NCI-H2081 (cell line): ENCODE data around the gene NAV3.

ENCODE experiments used
- DNase-seq, 2 experiments: peaks; one replicate each; lab custom pipeline; 2025; lab: John Stamatoyannopoulos, UW

Gene NAV3, protein sequence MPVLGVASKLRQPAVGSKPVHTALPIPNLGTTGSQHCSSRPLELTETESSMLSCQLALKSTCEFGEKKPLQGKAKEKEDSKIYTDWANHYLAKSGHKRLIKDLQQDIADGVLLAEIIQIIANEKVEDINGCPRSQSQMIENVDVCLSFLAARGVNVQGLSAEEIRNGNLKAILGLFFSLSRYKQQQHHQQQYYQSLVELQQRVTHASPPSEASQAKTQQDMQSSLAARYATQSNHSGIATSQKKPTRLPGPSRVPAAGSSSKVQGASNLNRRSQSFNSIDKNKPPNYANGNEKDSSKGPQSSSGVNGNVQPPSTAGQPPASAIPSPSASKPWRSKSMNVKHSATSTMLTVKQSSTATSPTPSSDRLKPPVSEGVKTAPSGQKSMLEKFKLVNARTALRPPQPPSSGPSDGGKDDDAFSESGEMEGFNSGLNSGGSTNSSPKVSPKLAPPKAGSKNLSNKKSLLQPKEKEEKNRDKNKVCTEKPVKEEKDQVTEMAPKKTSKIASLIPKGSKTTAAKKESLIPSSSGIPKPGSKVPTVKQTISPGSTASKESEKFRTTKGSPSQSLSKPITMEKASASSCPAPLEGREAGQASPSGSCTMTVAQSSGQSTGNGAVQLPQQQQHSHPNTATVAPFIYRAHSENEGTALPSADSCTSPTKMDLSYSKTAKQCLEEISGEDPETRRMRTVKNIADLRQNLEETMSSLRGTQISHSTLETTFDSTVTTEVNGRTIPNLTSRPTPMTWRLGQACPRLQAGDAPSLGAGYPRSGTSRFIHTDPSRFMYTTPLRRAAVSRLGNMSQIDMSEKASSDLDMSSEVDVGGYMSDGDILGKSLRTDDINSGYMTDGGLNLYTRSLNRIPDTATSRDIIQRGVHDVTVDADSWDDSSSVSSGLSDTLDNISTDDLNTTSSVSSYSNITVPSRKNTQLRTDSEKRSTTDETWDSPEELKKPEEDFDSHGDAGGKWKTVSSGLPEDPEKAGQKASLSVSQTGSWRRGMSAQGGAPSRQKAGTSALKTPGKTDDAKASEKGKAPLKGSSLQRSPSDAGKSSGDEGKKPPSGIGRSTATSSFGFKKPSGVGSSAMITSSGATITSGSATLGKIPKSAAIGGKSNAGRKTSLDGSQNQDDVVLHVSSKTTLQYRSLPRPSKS (N-terminal part only)

DNA sequence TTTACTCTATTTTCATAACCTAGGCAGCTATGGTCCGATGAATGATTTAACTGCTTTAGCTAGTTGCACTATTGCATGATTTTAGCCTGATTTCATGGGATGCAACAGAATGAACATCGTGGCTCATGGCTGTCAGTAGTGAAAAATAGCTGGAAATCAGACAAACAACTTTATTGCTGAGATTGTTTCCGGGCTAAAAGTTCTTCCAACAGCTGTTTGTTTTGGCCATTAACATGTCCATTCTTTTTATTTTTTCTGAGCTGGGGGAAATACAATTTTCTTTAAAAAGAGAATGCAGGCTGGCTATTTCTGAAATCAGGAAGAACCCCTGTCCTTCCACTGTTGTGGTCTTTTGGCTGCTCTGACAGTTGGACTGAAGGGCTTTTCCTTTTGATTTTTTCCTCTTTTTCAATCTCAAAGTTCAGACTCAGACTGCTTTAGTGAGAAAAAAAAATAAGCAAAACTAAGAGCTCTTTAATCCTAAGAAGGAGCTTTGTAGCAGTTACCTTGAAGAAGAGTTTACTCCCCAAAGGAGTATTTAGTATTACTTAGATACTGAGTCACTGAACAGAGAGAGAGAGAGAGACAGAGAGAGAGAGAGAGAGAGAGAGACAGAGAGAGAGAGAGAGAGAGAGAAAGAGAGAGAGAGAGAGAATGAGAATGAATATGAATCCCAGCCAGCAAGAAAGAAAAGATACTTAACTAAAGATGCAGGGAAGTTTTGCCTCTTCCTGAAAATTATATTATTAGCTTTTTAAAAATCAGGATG lies at the start of gene NAV3:
TSS of gene NAV3 (plus strand) at position 312 of the 769 bp plus-strand sequence. CDS start 568 bp downstream, outside the sequence.
- no peak for DNase-seq

DNA sequence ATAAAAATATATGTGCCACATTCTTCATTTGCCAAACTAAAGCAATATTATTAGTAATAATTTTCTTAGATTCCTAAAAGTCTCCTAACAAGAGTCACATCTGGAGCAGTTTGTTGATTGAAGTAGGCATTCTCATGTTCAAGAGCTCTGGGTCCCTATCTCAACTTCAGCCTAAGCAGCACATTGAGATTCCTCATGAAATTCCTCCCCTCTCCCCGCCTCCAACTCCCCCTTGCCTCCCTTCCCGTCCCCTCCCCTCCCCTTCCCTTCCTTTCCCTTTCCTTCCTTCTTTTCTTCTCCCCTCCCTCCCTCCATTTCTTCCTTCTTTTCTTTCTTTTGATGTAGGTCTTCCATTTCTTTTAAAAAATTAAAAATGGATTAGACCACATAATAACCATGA lies 48.7 kb upstream of the NAV3 start:
- no peak for DNase-seq

DNA sequence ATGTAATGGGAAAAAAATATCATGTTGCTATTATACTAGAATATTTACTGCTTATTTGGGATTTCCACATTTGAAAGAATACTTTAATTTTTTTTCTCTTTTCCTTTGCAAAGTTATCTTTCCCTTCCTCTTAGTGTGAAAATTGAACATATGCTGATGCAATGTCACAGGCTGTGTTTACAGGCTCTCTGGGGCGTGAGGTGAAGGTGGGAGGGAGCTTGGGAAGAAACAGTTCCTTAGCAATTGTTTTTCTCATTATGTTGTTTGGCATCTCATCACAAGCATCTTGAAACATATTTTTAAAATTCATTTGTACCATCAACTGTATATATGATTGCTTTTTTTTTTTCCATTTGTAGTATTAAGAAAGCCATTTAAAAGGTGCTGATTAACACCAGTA lies 47.9 kb upstream of the NAV3 start:
- DNase-seq = no peak

DNA sequence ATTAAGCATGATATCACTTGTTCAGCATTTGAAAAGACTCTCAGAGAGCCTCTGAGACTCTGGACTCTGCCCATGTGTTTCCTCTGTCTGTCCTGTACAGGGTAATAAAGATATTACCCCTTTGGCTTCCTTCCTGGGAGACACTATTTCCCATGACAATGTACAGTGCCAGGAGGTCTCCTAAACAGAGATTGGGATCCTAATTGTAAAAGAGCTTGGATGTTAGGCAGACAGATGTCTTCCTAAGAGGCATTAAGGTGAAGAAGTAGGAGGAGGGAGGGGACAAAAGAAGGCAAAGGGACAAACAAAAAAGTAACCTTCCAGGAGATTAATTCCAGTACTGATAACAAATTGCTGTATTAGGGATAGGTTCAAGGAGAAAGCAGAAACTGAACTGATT lies 45.5 kb upstream of the NAV3 start:
- no peak for DNase-seq

DNA sequence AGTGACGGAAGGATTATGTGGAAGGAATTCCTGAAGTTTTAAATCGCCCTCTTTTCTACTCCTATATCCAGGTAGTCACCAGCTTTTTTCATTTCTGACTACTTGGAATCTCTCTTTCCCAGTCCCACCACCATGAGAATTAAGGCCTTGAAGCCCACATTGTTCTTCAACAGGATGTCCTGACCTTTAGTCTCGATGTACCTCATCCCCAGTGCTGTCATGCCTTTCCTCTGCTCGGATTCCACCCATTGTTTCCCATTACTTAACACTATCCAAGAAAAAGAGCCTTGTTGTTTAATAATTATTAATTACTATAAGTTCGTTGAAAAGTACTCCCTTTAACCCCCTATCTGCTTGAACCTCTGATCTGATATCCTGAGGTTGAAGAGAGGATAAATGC lies 44.0 kb upstream of the NAV3 start:
- DNase-seq = no peak

DNA sequence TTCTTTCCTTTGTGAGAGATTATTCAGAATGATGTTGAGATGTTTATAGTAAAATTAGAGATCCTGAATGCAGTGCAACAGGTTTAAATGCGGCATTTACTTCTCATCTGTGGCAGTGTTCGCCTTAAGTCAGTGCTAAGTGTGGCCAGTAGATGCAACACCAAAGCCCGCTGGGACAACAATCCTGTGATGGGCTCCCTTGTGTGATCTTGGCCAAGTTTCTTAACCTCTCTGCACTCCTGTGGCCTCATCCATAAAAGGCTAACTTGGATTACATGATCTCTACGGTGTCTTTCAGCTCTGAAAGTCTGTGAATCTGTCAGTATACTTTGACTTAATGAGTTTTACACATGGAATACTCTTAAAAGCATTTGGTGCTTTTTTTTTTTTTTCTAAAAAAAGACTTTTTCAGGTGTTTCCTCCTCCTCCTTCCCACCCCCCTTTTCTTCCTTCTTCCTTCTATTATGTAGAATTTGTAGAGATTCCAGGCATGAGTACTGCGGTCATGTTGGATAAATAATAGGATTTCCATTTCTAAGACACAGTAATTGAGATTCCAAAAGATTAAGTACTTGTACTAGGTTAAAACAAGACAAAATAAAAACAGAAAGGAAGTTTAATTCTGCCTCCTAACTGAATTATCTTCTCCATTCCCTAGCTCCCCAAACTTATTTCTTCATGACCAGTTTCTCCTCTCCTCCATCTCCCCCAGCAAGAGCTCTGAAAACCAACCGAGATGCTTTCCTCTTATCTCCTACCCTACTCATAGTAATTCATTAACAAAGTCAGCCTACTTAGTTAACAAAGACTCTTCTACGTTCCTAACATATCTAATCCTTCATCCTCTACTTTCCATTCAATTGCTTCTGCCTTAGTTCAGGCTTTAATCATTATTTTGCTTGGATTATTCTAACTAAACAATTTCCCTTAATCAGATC lies 42.2 kb upstream of the NAV3 start:
- no peak for DNase-seq

DNA sequence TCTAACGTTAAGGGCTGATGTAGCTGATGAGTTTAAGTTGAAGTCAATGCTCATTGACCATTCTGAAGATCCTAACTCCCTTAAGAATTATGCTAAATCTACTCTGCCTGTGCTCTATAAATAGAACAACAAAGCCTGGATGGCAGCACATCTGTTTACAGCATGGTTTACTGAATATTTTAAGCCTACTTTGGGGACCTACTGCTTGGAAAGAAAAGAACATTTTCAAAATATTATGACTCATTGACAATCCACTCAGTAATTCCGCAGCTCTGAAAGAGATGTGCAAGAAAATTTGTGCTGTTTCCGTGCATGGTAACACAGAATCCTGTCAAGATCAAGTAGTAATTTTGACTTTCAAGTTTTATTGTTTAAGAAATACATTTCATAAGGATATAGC lies 35.0 kb upstream of the NAV3 start:
- DNase-seq = no peak

DNA sequence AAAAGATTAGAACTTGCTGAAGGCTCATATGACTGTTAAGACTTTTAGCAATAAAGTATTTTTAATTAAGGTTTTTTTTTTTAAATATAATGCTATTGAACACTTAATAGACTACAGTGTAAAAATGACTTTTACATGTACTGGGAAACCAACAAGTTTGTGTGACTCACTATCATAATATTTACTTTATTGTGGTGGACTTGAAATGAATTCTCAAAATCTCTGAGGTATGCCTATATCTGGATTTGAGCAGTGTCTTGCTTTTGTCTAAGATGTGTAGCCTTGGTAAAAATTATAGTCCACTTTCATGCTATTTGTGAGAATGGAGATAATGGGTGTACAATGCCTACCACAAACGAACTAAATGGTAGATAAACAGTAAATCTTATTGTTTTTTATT lies 33.9 kb upstream of the NAV3 start:
- no peak for DNase-seq

DNA sequence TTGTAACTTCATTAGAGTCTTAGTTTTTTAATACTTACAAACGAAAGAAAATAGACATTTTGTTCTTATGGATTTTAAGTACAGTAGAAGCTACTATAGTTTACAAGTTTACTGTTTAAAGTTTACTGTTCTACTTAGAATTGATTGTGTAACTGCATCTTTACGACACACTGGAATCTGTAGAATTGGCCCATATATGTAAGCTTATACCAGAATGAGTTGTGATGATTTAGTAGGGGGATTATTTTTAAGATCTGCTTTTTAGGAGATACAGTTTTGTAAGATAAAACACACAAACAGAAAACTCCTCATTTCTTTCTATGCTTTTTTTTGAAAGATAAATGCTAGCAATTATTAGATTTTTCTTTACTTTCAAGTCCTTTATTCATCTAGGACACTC lies 30.2 kb upstream of the NAV3 start:
- DNase-seq = no peak

DNA sequence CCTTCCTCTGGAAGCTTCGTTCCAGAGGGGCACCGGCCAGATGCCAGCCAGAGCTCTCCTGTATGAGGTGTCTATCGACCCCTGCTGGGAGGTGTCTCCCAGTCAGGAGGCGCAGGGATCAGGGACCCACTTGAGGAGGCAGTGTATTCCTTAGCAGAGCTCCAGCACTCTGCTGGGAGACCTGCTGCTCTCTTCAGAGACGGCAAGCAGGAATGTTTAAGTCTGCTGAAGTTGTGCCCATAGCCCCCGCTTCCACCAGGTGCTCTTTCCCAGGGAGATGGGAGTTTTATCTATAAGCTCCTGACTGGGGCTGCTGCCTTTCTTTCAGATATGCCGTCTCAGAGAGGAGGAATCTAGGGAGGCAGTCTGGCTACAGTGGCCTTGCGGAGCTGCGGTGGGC lies 22.2 kb upstream of the NAV3 start:
- no peak for DNase-seq

DNA sequence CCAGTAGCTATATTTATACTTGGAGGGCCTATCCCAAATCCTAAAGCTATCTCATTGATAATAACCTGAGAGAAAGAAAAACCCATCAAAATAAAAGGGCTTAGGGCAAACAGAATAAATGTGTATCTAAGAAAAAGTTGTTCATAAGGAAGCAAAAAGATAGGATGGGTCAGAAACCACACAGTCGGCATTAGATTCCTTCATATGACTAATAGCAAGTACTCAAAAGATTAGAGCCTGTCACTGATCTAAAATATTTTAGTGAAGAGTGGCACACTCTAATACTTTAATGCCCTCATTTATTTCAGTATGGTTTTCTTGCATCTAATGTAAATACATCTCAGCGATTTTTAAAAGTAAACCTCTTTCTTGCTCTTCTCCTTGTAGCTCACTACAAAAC lies 17.1 kb upstream of the NAV3 start:
- DNase-seq = no peak

DNA sequence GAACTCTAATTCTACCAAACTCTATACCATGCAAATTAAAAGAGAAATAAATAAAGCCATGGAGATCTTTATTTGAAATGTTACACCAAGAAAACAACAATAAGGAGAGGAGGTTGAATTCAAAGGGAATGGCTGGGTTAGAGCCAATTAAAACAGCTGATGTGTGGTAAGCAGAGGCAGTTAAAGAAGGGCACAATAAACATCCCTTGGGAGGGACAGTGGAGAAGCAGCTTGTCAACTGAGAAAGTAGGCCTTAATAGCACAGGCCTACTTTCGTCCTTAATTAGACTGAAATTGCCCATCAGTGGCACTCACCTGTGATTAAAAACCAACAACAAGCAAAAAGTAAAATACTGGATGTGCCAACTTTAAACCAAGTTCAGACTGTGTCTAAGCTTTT lies 16.3 kb upstream of the NAV3 start:
- no peak for DNase-seq

DNA sequence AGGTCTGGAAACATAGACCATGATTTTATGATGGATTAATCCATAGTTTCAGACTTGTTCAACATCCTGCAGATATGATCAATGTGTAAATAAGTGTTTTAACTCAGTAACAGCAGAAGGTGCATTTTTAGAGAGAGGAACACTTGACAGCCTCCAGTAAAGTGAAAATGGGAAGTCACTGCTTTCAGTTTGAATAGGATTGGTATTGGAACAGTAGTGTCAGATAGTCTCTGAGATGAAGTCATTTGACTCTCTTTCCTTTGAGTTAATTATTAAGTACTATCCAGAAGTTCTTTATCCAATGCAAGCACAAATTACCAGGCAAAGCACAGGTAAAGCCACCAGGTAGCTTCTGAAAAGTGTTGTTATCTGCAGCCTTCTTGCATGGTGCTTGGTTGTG lies 14.5 kb upstream of the NAV3 start:
- DNase-seq = no peak

DNA sequence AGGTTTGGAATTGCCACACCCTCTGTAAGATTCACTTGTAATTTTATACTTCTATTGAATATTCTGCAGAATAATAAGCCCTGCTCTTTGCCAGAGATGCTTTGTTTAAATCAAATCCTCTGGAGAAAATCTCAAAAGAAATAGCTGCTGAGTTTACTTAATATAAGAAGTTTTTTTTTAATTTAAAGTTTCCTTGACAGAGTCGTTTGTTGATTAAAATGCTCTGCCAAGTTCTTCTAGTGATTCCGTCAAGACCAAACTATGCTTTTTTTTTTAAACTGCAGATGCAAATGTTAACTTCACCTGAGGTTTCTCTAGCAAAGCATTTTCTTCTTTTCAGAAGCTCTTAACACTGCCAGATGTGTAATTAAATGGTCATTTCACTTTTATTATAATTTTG lies 13.4 kb upstream of the NAV3 start:
- no peak for DNase-seq

DNA sequence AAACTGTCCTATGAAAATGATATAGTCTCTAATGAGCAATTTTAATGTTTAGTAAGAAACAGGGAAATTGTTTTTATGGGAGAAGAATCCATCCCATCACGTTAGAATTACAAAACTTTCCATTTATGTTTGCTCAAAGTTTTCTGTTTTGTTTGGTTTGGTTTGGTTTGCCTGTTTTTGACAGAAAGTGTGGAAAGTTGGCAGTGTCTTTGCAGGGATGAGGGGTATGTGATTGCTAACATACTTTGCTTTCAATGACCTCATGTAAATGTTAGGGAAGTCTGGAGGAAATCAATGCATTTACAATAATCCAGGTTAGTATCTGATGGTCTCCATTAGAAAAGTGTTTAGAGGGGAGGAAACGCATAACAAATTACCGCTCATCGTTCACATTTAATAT lies 12.3 kb upstream of the NAV3 start:
- no peak for DNase-seq

DNA sequence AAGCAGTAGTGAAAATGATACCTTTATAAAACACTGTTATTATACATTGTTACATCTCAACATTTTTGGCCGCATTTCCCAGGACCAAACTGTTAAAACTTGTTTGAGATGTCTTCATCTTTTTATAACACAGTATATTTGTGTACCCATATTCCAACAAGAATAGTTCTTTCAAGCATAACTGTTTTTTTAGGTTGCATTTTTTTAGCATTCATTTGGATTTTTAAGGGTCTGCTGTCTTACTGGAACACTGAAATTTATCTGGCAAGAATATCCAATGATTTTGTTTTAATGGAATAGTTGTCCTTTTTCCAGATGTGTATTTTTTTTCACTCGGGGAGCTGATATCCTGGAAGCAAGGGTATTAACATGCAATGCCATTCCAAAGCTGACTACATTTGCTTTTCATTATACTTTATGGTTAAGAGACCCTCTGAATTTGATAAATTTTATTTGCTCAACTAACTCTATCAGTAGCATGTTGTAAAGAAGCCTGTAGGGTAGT lies 8.9 kb upstream of the NAV3 start:
- no peak for DNase-seq

DNA sequence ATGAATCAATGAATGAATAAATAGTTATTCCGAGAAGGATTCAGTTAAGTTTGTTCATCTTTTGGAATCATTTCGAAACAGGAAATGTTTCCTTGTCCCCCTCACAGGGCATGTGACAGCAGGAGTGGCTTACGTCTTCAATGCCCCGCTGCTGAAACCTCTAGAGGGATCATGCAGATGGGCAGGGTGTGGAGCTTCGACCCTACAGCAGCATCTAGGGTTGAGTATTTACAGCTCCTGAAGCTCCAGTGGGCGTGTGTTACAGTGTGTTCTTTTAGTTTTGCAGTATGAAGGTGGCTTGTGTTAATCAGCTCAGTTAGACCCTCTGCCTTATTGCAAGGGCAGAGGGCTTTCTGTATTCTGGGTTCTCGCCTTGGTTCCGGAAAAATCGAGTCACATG lies 2.6 kb downstream of the NAV3 start:
- DNase-seq = no peak

DNA sequence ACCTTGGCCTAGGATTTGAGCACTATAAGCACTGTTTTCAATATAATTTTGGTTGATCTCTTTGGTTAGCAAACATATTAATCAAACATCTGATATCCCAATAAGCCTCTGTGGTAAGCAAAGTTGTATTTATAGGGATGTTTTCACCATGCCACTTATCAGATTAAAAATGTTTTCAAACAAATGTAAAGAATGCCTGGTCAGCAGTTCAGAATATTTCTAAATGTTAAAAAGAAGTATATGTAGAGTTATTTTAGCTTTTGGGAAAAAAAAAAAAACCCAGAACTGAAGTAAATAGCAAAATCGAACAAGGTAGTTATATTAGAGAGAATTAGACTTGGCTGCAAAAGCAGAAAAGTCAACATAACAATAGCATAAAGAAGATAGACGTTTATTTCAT lies 3.9 kb downstream of the NAV3 start:
- DNase-seq = no peak

DNA sequence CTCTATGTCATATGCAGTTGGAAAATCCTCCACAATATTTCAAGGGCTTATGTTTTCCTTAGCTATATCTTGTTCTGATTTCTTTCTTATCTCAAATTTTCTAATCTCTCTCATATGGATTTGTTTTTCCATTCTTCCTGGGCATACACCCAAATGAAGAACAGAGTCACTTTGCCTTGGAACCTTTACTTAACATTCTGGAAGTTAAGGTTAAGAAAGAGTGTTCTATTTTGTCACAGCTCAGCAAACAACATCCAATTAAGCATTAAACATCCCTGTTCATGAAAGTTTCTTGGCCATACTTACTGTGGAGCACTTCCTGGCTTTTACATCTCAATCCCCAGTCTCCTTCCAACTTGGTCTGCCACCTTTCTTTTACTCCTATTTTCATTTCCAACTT lies 5.3 kb downstream of the NAV3 start:
- no peak for DNase-seq

DNA sequence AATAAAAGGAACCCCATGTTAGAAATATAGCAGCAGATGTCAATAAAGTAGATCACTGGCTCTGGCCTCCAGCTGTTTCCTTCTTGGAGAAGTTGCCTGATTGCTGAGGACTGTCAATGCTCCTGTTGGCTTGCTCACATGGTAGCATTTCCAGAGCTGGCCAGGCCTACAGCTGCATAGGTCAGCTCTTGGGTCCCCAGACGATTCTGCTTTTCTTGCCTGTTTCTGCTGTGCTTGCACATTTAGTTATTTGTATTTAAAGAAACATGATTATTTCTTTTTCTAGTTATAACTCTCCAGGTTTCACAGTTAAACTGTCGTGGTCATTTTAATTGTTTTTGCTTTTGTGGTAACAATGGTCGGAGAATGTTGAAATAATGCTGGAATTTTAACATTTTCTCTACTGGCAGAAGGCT lies 7.2 kb downstream of the NAV3 start:
- DNase-seq = no peak

DNA sequence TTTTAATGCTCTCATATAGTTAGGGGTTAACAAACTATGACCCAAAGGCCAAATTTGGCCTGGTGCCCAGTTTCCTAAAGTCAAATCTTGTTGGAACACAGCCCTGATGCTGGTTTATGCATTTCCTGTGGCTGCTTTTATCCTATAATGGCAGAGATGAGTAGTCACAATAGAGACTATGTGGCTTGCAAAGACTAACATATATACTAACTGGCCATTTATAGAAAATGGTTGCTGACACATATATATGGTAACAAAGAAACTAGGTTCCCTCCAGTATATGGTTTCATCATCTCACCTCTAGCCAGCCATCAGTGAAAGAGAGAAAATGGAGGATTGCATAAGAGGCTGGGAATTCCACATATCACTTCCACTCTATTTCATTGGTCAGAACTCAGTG lies 10.8 kb downstream of the NAV3 start:
- DNase-seq = no peak
